ENCODE results near the gene CLCN6. TPM values are rescaled to one million over a fixed set of nuclear protein-coding genes. Genes with fewer than 3 reads are reported as not detected.

Gene CLCN6, protein sequence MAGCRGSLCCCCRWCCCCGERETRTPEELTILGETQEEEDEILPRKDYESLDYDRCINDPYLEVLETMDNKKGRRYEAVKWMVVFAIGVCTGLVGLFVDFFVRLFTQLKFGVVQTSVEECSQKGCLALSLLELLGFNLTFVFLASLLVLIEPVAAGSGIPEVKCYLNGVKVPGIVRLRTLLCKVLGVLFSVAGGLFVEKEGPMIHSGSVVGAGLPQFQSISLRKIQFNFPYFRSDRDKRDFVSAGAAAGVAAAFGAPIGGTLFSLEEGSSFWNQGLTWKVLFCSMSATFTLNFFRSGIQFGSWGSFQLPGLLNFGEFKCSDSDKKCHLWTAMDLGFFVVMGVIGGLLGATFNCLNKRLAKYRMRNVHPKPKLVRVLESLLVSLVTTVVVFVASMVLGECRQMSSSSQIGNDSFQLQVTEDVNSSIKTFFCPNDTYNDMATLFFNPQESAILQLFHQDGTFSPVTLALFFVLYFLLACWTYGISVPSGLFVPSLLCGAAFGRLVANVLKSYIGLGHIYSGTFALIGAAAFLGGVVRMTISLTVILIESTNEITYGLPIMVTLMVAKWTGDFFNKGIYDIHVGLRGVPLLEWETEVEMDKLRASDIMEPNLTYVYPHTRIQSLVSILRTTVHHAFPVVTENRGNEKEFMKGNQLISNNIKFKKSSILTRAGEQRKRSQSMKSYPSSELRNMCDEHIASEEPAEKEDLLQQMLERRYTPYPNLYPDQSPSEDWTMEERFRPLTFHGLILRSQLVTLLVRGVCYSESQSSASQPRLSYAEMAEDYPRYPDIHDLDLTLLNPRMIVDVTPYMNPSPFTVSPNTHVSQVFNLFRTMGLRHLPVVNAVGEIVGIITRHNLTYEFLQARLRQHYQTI
- total RNA-seq: 22.5 and 28.4 TPM in 2 replicates

DNA sequence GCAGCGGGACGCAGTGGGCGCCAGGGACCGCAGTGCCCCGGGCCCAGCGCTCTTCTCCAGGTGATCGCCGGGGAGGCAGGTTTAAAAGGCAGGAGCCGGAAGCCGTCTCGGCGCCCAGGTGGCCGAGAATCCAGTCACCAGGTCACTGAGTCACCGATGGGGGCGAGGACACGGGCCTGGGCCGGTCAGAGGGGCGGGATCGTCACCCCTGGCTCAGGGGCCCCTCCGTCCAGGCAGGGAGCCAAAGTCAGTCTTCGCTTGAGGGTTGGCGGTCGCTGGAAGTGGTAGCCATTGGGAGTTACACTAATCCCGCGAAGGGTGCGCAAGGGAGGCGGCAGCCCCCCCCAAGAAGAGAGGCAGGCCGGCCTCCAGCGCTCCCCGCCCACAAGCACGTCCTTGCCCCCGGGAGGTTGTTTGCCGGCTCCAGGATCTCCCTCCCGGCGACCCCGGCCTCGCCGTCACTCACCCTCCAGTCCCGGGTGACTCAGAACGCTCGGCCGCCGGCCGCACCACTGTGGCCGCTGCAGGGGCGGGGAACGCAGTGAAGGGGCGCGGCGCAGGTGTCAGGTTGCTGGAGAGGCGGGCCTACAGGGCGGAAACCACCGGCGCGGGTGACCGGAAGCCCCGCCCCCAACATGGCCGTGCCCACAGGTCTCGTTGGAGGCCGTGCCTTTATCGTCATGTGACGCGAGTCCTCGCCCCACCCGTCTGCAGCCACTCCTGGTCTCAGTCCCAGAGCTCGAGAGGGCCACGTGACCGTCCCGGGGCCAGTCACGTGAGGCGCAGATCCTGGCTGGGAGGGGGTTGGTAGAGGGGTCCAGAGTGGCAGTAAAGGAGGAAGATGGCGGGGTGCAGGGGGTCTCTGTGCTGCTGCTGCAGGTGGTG is at the start of gene CLCN6, which contains the start of gene MTHFR:
CLCN6 (plus strand) TSS at position 770 of the 885 bp plus-strand sequence; CDS start at position 842, 72 bp downstream.
MTHFR (minus strand) TSS at position 543 of the 885 bp plus-strand sequence. CDS start 2,848 bp downstream, outside the sequence.

DNA sequence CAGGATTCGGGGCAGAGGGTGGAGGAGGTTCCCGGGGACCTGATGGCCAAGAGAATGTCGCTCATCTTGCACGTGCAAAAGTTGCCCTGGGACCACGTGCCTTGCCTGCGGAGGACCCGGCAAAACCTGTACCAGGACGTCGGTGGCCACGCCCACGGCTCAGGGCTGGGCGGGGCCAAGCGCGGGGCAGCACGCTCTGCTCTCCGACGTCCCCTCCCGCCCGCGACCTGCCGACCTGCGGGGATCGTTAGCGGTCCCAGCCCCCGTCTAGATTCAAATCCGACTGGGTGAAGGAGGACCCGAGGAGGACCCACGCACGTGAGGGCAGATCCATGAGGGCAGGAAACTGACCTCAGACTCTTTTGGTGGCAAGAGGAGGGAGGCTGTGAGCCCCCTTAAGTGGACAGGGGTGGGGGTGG is 44.0 kb upstream of the CLCN6 start, which contains the start of gene C1orf167:
C1orf167 (plus strand) TSS at position 206 of the 419 bp plus-strand sequence. CDS start 2,208 bp downstream, outside the sequence.

DNA sequence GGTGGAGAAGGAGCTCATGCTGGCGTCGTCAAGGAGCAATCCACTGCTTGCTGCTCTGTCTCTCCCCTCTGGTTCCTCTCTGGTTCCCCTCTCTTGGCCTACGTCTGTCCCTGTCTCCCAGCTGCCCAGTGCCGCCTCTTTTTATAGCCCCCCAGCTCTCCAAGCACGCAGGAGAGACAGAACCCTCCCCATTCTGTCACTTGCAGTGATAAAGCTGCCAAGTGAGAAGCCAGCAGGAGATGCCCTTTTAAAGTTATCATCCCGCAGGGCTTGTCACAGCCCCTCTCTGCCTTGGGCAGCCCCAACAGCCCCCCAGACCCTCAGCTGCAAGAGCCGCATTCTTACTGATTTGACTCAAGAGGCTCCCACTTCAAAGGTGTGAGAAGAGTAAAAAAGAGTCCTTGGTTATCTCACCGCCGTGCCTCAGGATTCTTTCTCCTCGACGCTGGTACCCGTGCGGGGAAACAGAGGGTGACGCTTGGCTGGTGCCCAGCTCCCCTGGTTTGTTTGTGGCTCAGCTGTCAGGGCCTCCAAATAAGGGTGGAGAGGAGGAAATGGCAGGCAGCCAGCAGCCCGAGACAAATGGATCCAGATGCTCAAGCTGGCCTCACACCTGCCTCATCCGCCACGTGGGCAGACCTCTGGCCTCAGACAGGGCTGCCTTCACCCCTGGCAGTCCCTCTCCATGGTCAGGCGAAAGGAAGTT is 41.8 kb downstream of the CLCN6 start, which contains the start of gene NPPA:
NPPA (minus strand) TSS at position 117 of the 706 bp plus-strand sequence; CDS start at position 18, 99 bp downstream.

DNA sequence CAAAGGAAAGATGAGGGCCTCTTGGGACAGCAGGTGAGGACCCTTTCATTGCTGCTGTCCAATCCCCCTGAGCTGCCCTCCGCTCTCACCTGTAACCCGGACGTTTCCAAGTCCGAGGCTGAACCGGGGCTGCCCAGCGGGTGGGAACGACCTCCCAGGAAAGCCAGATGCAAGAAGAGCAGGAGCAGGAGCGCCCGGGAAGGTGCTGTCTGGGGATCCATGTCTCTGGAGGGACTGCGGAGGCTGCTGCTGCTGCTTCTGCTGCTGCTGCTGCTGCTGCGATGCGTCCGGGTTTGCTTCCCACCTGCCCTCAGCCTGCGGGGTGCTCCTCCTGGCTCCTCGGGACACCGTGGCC is 52.6 kb downstream of the CLCN6 start, which contains the start of gene NPPB:
NPPB (minus strand) TSS at position 333 of the 355 bp plus-strand sequence; CDS start at position 221, 112 bp downstream.

Other genes starting within 250 kb of the CLCN6 start
- 0.22 and 1.2 TPM in 2 replicates for gene FBXO2, start 151.8 kb upstream of the CLCN6 start, total RNA-seq
- gene FBXO44, start 151.3 kb upstream of the CLCN6 start, total RNA-seq: 10.0 and 24.5 TPM in 2 replicates
- gene FBXO6, start 142.0 kb upstream of the CLCN6 start, total RNA-seq: 6.6 and 6.8 TPM in 2 replicates
- 40.9 and 86.3 TPM in 2 replicates for gene MAD2L2, start 125.0 kb upstream of the CLCN6 start, total RNA-seq
- under 0.01 and 0.12 TPM in 2 replicates for gene DRAXIN, start 114.5 kb upstream of the CLCN6 start, total RNA-seq
- 51.0 and 59.9 TPM in 2 replicates for gene AGTRAP, start 70.1 kb upstream of the CLCN6 start, total RNA-seq
- gene C1orf167, start 44.0 kb upstream of the CLCN6 start, total RNA-seq: not detected in 2 replicates
- gene MTHFR, start 227 bp upstream of the CLCN6 start, total RNA-seq: 28.8 and 34.5 TPM in 2 replicates
- not detected in 2 replicates for gene NPPA, start 41.6 kb downstream of the CLCN6 start, total RNA-seq
- not detected in 2 replicates for gene NPPB, start 52.8 kb downstream of the CLCN6 start, total RNA-seq
- gene KIAA2013, start 120.2 kb downstream of the CLCN6 start, total RNA-seq: 75.1 and 84.0 TPM in 2 replicates
- 279 and 552 TPM in 2 replicates for gene PLOD1, start 128.5 kb downstream of the CLCN6 start, total RNA-seq
- gene MFN2, start 174.3 kb downstream of the CLCN6 start, total RNA-seq: 61.0 and 84.4 TPM in 2 replicates
- gene MIIP, start 213.3 kb downstream of the CLCN6 start, total RNA-seq: 34.2 and 35.9 TPM in 2 replicates

Measured in uterine smooth muscle cell (primary cell).